HepG2 (cell line): ENCODE measurements around the gene TDRD5. TPM values are rescaled to one million over a fixed set of nuclear protein-coding genes. Genes with fewer than 3 reads are reported as not detected.

Experiments
- ATAC-seq: fragments of 200-7000 bp; cut with Tn5 transposase; 3 replicates; pipeline ENCODE4 v1.9.1; 2020; ENCODE audit warnings: mild to moderate bottlenecking, moderate library complexity
- BruUV-seq: library from RNA; stranded (reverse); fragments of 400-500 nt; replicated peaks from 2 replicates; lab custom pipeline; 2021; lab: Mats Ljungman, UMichigan
- CTCF ChIA-PET: fragments of 300-600 bp; formaldehyde crosslinking; extraction: SDS; loops from one replicate; lab custom pipeline; 2021; ENCODE audit warnings: low total read pairs, inconsistent platforms, low intra/inter-chr PET ratio; lab: Yijun Ruan, JAX
- POLR2A ChIA-PET: fragments of 350-600 bp; sonication (Branson Sonifier 250); formaldehyde crosslinking; loops from one replicate; lab custom pipeline; 2020; ENCODE audit warnings: antibody characterized with exemption, inconsistent platforms; lab: Yijun Ruan, JAX
- DNase-seq: peaks from one replicate; pipeline ENCODE4 v3.0.0-alpha.2; 2015; ENCODE audit warnings: low spot score
- FAIRE-seq: peaks from 3 replicates; lab custom pipeline; 2011; peaks lifted over from hg19 to GRCh38; lab: Jason Lieb, UNC
- H2AFZ ChIP-seq: one replicate; pipeline ENCODE4 v1.6.1; 2011; ENCODE audit warnings: low read length, inconsistent platforms
- H3K27ac ChIP-seq: fragments of 300-600 bp; 3 replicates; pipeline ENCODE4 v1.8.0; 2011; ENCODE audit warnings: mixed run types, mild to moderate bottlenecking, mixed read lengths, low read length, inconsistent platforms; ENCODE audit not compliant: insufficient read depth; ENCODE audit errors: extremely low read length
- H3K27me3 ChIP-seq, 2 experiments: fragments of 200-600 bp in 1 of 2; 2 replicates in 1 of 2; 3 replicates in 1 of 2; pipeline versions ENCODE4 v1.6.0 to v1.8.0; 2011; ENCODE audit warnings: low read length in 2 of 2, mild to moderate bottlenecking in 2 of 2, moderate library complexity in 2 of 2, inconsistent platforms in 1 of 2; ENCODE audit not compliant: insufficient read depth in 2 of 2, control insufficient read depth in 1 of 2
- H3K36me3 ChIP-seq, 2 experiments: fragments of 200-600 bp in 1 of 2; replicated peaks in 1 of 2; 2 replicates in 1 of 2; 3 replicates in 1 of 2; pipeline versions ENCODE4 v1.5.1 to v1.8.0; 2011; ENCODE audit warnings: low read length in 2 of 2, inconsistent platforms in 1 of 2; ENCODE audit not compliant: insufficient read depth in 2 of 2, control insufficient read depth in 1 of 2
- H3K4me1 ChIP-seq: 2 replicates; pipeline ENCODE4 v1.5.1; 2012; ENCODE audit warnings: low read length, inconsistent platforms; ENCODE audit not compliant: insufficient read depth
- H3K4me2 ChIP-seq: 2 replicates; pipeline ENCODE4 v1.6.0; 2011; ENCODE audit warnings: low read depth, low read length, inconsistent platforms
- H3K4me3 ChIP-seq, 3 experiments: fragments of 200-600 bp in 1 of 3; sonication (generic), shearing (Covaris generic) in 1 of 3; replicated peaks in 1 of 3; 2 replicates each; pipeline ENCODE4 v1.5.1; 2011 to 2016; ENCODE audit warnings: low read length in 3 of 3, inconsistent platforms in 2 of 3, low read depth in 2 of 3, mild to moderate bottlenecking in 2 of 3, control low read depth in 1 of 3, mixed read lengths in 1 of 3; ENCODE audit not compliant: insufficient read depth in 1 of 3
- H3K79me2 ChIP-seq: one replicate; pipeline ENCODE4 v1.6.1; 2011; ENCODE audit warnings: low read length, inconsistent platforms; ENCODE audit not compliant: insufficient read depth
- H3K9ac ChIP-seq: 2 replicates; pipeline ENCODE4 v1.6.0; 2011; ENCODE audit warnings: mild to moderate bottlenecking, low read depth, low read length, inconsistent platforms; ENCODE audit not compliant: insufficient read depth
- H3K9me3 ChIP-seq: 2 replicates; pipeline ENCODE4 v1.5.1; 2012; ENCODE audit warnings: mild to moderate bottlenecking, low read length
- H4K20me1 ChIP-seq: 2 replicates; pipeline ENCODE4 v1.6.0; 2011; ENCODE audit warnings: inconsistent platforms, mild to moderate bottlenecking, low read length, moderate library complexity; ENCODE audit not compliant: insufficient read depth
- E2F5 ChIP-seq: sonication (generic); formaldehyde crosslinking; conservative IDR thresholded peaks from 2 replicates; pipeline ENCODE4 v1.4.0; 2020; ENCODE audit warnings: missing genetic modification reagents
- SUZ12 ChIP-seq: fragments of 150-350 bp; IDR thresholded peaks from 2 replicates; pipeline ENCODE4 v1.6.1; 2014; ENCODE audit warnings: low read depth, low read length
- ZEB1 ChIP-seq: IDR thresholded peaks from 2 replicates; pipeline ENCODE4 v1.6.1; 2012; ENCODE audit warnings: mild to moderate bottlenecking, low read depth, inconsistent platforms; ENCODE audit not compliant: insufficient replicate concordance
- ZNF616 ChIP-seq: sonication (generic); formaldehyde crosslinking; IDR thresholded peaks from 2 replicates; pipeline ENCODE4 v1.5.0; 2020; ENCODE audit warnings: low read depth, mild to moderate bottlenecking, missing genetic modification reagents
- WGBS: methylation state at CpG from one replicate; pipeline ENCODE4 v1.1.6; 2017; ENCODE audit warnings: low lambda C conversion rate; 5-methylcytosine and 5-hydroxymethylcytosine counted together
- in situ Hi-C: cut with HindIII; loops from 2 replicates; pipeline ENCODE4 v1.10.0; 2017; ENCODE audit warnings: low pct_unique_long_range_greater_than_20kb; ENCODE audit not compliant: extremely low pct_ligation_motif_present
- intact Hi-C: fragments of 100-400 bp; cut with micrococcal nuclease; formaldehyde crosslinking; loops from one replicate; pipeline ENCODE4 v1.10.0; 2022; ENCODE audit not compliant: unreplicated experiment
- polyA plus RNA-seq, 8 experiments: library from polyadenylated mRNA; depleted of rRNA in 3 of 8; stranded (reverse) in 7 of 8; unstranded in 1 of 8; fragments of >200 nt; fragmentation: Illumina TruSeq in 4 of 8; extraction: Trizol in 4 of 8; gene quantifications; 2 replicates each; pipeline versions ENCODE4 v1.2.1 to v1.2.3, GENCODE V29; 2011 to 2016; ENCODE audit warnings: low read depth in 4 of 8, missing spikeins in 1 of 8, mixed read lengths in 1 of 8; ENCODE audit not compliant: insufficient read depth in 1 of 8
- total RNA-seq, 5 experiments: library from RNA; depleted of rRNA; stranded (reverse); fragments of >200 nt; fragmentation: Illumina TruSeq; extraction: Trizol; gene quantifications; 2 replicates each; pipeline ENCODE4 v1.2.3, GENCODE V29; 2016; ENCODE audit warnings: low read depth in 1 of 5

Gene TDRD5
- total and polyA plus RNA-seq, 2 of the 13 experiments (the other 11 are each of a cell fraction or from before 2014, with no cell fraction given), result not detected

GRCh38 chr1:179586107-179586823 lies 5.4 kb upstream of the TDRD5 start:
- 58% methylated on average over 28 of the region's 60 CpGs for WGBS
- no peak for FAIRE-seq
- no peak overlapping the region for H3K4me3 ChIP-seq
- no peaks in the 10 kb centered on the region for H3K4me1 ChIP-seq
- no peak for ATAC-seq
- no peaks in the 10 kb centered on the region for H3K9me3 ChIP-seq
- H4K20me1 ChIP-seq, result no peaks in the 10 kb centered on the region
- intact Hi-C loops, result no loop called here
- DNase-seq, result no peak
- in situ Hi-C loops, result loop anchor here (25.0 kb wide), 1 partner anchor 324 kb away; no protein-coding TSS in a partner anchor
- CTCF ChIA-PET, result no interaction called here
- H3K27ac ChIP-seq, result no peak overlapping the region
- BruUV-seq, result no TSS peak
- POLR2A ChIA-PET, result no interaction called here
- H3K36me3 ChIP-seq, result no peaks in the 10 kb centered on the region
- TF ChIP-seq SUZ12, result no peak
- no peak for TF ChIP-seq ZEB1
- TF ChIP-seq, all 625 proteins: peak for 0
- no peaks in the 10 kb centered on the region for H3K79me2 ChIP-seq
- H3K4me2 ChIP-seq, result no peak overlapping the region
- H2AFZ ChIP-seq, result no peak overlapping the region
- no peak overlapping the region for H3K9ac ChIP-seq
- peaks cover 0 to 15% of the 10 kb centered on the region in 2 experiments; a peak in 1 of 5 replicates for H3K27me3 ChIP-seq

GRCh38 chr1:179587336-179587735 lies 4.3 kb upstream of the TDRD5 start:
- FAIRE-seq (no peak), ATAC-seq (no peak), DNase-seq (no peak)
- WGBS, result 47% methylated on average over 6 of the region's 6 CpGs
- no peaks in the 10 kb centered on the region for H3K79me2 ChIP-seq
- no peak overlapping the region for H3K4me3 ChIP-seq
- ChIA-PET POLR2A (no interaction called here), CTCF (no interaction called here)
- H3K36me3 ChIP-seq, result no peaks in the 10 kb centered on the region
- H2AFZ ChIP-seq, result no peak overlapping the region
- no peak for TF ChIP-seq E2F5 (CRISPR knock-in tag)
- no peak for TF ChIP-seq ZNF616 (CRISPR knock-in tag)
- H3K4me2 ChIP-seq, result no peak overlapping the region
- peaks cover 0 to 11% of the 10 kb centered on the region in 2 experiments; a peak in 1 of 5 replicates for H3K27me3 ChIP-seq
- no peaks in the 10 kb centered on the region for H3K4me1 ChIP-seq
- in situ Hi-C loops (loop anchor here (25.0 kb wide), 1 partner anchor 325 kb away; no protein-coding TSS in a partner anchor), intact Hi-C loops (no loop called here)
- H3K9ac ChIP-seq, result no peak overlapping the region
- H3K9me3 ChIP-seq, result no peaks in the 10 kb centered on the region
- BruUV-seq, result no TSS peak
- H3K27ac ChIP-seq, result no peak overlapping the region
- no peaks in the 10 kb centered on the region for H4K20me1 ChIP-seq
